Adipocyte (in vitro differentiated cells): Measurements from ENCODE around the gene KCMF1.
A peak's percentile ranks its signal among the peaks of the same experiment; 100 is the strongest.

Experiments
- DNase-seq: peaks from one replicate; pipeline ENCODE4 v3.0.0-alpha.2; 2015; ENCODE audit warnings: low read depth
- H3K27me3 ChIP-seq: replicated peaks from 2 replicates; pipeline ENCODE4 v1.7.0; 2013; ENCODE audit warnings: mild to moderate bottlenecking, low read length, moderate library complexity; ENCODE audit not compliant: control insufficient read depth, insufficient read depth
- H3K36me3 ChIP-seq: 2 replicates; pipeline ENCODE4 v1.7.0; 2013; ENCODE audit warnings: low read length, mild to moderate bottlenecking, moderate library complexity; ENCODE audit not compliant: control insufficient read depth, insufficient read depth, severe bottlenecking
- H3K4me1 ChIP-seq: 2 replicates; pipeline ENCODE4 v1.7.0; 2013; ENCODE audit warnings: mild to moderate bottlenecking, low read length, moderate library complexity; ENCODE audit not compliant: control insufficient read depth, insufficient read depth
- H3K4me3 ChIP-seq: 2 replicates; pipeline ENCODE4 v1.7.0; 2013; ENCODE audit warnings: mild to moderate bottlenecking, low read length, moderate library complexity
- H3K9ac ChIP-seq: 2 replicates; pipeline ENCODE4 v1.7.0; 2013; ENCODE audit warnings: mild to moderate bottlenecking, low read length, moderate library complexity
- H3K9me3 ChIP-seq: 2 replicates; pipeline ENCODE4 v1.7.0; 2013; ENCODE audit warnings: mild to moderate bottlenecking, low read length, moderate library complexity; ENCODE audit not compliant: control insufficient read depth

The KCMF1 gene

DNA sequence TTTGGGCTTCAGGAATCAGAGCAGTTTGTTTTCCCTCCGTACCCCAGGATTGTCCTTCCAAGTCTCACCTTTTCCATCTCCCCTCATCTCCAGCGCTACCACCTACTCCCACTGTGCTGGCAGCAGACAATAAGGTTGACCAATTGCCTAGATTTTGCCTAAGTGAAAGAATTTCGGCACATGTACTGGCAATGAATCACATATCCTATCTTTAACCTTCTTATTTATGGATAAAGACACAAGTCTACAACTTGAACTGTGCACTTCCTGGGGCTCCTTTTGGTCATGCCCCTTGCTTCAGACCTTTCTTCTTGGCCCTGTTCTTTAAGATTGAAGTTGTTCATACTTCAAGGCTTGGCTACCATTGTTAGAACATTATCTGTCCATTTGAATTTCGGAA, 71.4 kb downstream of the KCMF1 start:
- DNase-seq: no peak
- Histone ChIP-seq H3K9ac (no peak overlapping the region), H3K27me3 (no peaks in the 10 kb centered on the region), H3K4me3 (no peak overlapping the region), H3K4me1 (peaks cover 17% of the 10 kb centered on the region), H3K36me3 (peaks cover 79% of the 10 kb centered on the region), H3K9me3 (no peaks in the 10 kb centered on the region)

DNA sequence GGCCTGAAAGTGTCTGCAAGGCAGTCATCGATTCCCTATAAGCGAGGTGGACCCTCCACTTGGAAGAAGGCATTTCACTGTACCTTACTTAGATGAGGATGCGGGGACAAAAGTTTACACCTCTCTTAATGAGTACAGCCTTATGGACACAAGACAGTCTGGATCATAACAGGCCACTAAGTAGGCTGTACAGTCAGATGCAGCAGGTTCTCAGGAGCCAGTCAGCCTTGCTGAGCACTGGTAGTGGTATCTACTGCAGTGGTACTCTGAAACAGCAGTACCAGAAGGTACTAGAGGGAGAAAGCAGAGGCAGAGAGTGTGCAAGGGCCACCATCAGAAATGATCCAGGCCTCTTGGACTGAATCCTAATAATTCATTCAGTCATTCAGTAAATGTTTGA, 77.6 kb downstream of the KCMF1 start:
- peaks cover 82% of the 10 kb centered on the region for H3K36me3 ChIP-seq
- DNase-seq: no peak
- H3K4me1 ChIP-seq: peaks cover 3% of the 10 kb centered on the region
- no peak overlapping the region for H3K9ac ChIP-seq
- H3K9me3 ChIP-seq: no peaks in the 10 kb centered on the region
- H3K27me3 ChIP-seq: no peaks in the 10 kb centered on the region
- H3K4me3 ChIP-seq: no peak overlapping the region

DNA sequence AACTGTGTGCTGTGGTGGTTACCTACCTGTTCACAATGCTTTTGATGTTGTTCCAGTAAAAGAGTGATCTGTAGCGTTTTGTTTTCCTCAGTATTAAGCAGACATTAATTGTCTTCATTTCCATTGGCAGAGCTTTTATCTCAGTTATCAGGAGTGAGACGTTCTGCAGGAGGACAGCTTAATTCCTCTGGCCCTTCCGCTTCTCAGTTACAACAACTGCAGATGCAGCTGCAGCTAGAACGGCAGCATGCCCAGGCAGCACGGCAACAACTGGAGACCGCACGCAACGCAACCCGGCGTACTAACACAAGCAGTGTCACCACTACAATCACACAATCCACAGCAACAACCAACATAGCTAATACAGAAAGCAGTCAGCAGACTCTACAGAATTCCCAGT, 78.3 kb downstream of the KCMF1 start:
- Histone ChIP-seq H3K27me3 (no peaks in the 10 kb centered on the region), H3K9ac (no peak overlapping the region), H3K4me3 (no peak overlapping the region), H3K36me3 (peaks cover 77% of the 10 kb centered on the region), H3K9me3 (no peaks in the 10 kb centered on the region), H3K4me1 (peaks cover 9% of the 10 kb centered on the region)
- DNase-seq: no peak

DNA sequence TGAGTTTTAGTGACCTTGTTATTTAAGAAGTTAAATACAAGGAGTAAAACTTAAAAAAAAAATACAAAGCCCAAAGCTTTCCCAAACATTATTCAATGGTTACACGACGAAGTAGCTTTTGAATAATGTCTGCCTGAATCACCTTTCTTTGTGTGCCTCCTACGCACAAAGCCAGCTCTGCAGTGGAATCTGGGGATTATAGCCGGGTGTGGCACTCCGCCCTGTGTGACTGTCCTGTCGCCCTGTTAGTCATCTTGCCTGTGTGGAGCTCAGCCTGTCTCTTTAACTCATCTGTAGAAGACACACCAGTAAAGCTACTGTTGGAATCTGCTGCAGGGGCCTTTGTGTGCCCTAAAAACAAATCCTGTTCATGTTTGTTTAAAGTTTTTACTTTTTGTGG, 82.8 kb downstream of the KCMF1 start:
- H3K4me3 ChIP-seq: no peak overlapping the region
- peaks cover 51% of the 10 kb centered on the region for H3K36me3 ChIP-seq
- no peaks in the 10 kb centered on the region for H3K27me3 ChIP-seq
- H3K9ac ChIP-seq: no peak overlapping the region
- H3K9me3 ChIP-seq: no peaks in the 10 kb centered on the region
- peaks cover 31% of the 10 kb centered on the region for H3K4me1 ChIP-seq
- peak; percentile 64 for DNase-seq

DNA sequence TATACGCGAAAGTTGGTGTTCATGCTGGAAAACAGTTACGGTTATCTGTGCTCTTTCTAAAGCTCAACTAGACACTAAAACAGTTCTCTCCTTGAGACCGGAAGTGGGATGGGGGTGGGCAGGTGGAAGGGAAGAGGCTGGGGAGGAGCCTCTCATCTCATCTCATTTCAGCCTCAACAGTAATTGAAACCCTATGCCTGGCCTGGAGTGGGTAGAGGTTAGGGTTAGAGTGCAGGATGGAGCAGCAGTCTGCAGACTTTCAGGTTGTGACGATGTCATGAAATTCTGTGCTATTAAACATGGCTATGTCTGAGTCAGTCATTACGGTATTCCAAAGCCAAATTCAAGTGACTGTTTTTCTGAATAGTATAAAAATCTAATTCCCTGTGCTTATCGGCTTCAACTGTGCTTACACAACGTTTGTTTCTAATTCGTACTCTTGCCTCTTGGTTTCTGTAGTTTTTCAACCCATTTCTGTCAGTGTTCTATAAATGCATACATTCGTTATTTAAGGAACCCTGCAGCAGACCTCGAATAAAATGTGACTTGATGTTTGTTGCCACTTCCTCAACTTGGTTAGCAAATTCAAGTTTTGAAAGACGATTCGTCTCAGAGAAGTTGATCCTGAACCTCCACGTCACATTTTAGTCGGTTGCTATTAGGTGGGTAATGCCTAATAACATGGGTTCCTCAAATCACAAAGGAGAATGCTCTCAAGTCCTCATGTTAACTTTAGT, 86.4 kb downstream of the KCMF1 start:
- no peaks in the 10 kb centered on the region for H3K27me3 ChIP-seq
- no peaks in the 10 kb centered on the region for H3K9me3 ChIP-seq
- H3K4me3 ChIP-seq: no peak overlapping the region
- peaks cover 22% of the 10 kb centered on the region for H3K36me3 ChIP-seq
- H3K9ac ChIP-seq: no peak overlapping the region
- no peak for DNase-seq
- peaks cover 32% of the 10 kb centered on the region for H3K4me1 ChIP-seq

DNA sequence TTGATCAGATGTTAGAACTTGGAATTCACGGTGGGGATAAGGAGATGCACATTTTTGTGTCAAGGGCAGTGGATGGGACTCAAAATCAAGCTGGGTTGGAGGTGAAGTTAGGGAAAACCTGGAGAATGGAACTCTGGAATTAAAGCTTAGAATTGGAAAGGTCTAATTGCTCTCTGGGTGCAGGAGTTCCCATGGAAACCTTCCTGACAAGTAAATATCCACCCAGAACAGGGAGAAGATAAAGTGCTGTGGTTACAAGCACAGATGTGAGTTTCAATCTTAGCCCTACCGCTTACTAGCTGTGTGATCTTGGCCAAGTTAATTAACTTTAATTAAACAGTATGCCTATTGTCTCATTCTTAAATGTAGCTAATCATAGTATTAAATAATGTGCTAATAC, 90.9 kb downstream of the KCMF1 start:
- Histone ChIP-seq H3K9me3 (no peaks in the 10 kb centered on the region), H3K4me3 (no peak overlapping the region), H3K27me3 (no peaks in the 10 kb centered on the region), H3K4me1 (peaks cover 25% of the 10 kb centered on the region), H3K36me3 (no peaks in the 10 kb centered on the region), H3K9ac (no peak overlapping the region)
- no peak for DNase-seq

DNA sequence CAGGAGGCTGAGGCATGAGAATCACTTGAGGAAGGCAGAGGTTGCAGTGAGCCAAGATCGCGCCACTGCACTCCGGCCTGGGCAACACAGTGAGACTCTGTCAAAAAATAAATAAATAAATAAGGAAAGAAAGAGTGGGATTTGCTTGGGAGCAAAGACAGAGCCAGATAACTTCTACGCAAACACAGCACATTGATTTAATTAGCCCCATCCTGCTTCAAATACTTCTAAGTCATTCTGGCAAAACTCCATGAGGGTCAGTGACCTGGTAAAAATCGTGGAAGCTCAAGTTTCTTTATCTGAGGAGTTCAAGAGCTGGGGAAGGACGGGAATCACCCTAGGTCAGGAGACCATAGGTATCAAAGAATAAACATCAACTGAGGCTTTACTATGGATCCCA, 91.6 kb downstream of the KCMF1 start:
- Histone ChIP-seq H3K4me1 (peaks cover 25% of the 10 kb centered on the region), H3K36me3 (no peaks in the 10 kb centered on the region), H3K9me3 (no peaks in the 10 kb centered on the region), H3K9ac (no peak overlapping the region), H3K27me3 (no peaks in the 10 kb centered on the region), H3K4me3 (no peak overlapping the region)
- no peak for DNase-seq

DNA sequence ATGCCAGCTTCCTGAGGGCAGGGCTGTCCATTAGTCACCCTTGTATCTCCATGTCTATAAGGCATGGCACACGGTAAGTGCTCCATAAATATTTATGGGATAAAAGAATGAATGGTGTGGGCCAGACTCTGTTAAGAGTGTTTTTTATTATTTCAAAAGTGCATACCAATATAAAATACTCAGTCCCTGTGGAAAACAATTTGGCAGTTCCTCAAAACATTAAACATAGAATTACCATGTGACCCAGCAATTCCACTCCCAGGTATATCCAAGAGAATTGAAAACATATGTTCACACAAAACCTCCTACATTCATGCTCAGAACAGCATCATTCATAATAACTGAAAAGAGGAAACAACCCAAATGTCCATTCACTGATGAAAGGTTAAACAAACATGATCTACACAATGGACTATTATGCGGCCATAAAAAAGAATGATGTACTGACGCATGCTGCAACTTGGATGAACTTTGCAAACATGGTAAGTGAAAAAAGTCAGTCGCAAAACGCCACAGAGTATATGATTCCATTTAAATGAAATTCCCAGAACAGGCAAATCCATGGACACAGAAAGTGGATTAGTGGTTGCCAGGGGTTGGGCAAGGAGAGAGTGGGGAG, 93.1 kb downstream of the KCMF1 start:
- Histone ChIP-seq H3K36me3 (no peaks in the 10 kb centered on the region), H3K9ac (no peak overlapping the region), H3K27me3 (no peaks in the 10 kb centered on the region), H3K9me3 (no peaks in the 10 kb centered on the region), H3K4me1 (peaks cover 12% of the 10 kb centered on the region), H3K4me3 (no peak overlapping the region)
- no peak for DNase-seq

DNA sequence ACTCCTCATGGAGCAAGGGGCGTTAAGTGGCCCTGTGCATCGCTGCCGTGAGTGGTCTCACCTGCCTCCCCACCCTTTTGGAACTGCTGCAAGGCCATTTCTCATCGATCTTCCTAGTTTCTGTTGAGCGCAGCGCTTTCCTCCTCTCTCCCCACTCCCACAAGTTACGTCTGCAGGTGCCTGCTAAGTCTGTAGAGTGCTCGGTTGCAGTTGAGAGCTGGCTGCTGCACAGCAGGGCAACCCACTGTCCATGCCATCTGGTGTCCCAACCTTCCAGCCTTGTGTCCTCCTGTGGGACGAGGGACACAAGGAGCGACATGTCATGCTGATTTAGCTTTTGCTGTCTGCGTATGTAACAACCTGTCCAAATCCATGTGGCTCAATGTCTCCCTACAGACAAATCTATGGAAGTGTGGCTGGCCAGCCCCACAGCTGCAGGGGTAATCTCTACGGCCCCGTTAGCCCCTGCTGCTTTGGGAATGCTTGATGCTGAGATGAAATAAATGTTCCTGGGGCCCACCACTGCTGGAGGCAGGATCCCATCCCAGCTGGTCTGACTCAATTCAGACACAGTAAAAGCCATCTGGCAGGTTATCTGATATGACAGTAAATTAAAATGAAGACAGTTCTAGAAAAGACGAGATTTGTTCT, 94.1 kb downstream of the KCMF1 start:
- H3K4me3 ChIP-seq: no peak overlapping the region
- no peak overlapping the region for H3K9ac ChIP-seq
- H3K36me3 ChIP-seq: no peaks in the 10 kb centered on the region
- H3K4me1 ChIP-seq: peaks cover 12% of the 10 kb centered on the region
- no peaks in the 10 kb centered on the region for H3K9me3 ChIP-seq
- no peaks in the 10 kb centered on the region for H3K27me3 ChIP-seq
- no peak for DNase-seq

DNA sequence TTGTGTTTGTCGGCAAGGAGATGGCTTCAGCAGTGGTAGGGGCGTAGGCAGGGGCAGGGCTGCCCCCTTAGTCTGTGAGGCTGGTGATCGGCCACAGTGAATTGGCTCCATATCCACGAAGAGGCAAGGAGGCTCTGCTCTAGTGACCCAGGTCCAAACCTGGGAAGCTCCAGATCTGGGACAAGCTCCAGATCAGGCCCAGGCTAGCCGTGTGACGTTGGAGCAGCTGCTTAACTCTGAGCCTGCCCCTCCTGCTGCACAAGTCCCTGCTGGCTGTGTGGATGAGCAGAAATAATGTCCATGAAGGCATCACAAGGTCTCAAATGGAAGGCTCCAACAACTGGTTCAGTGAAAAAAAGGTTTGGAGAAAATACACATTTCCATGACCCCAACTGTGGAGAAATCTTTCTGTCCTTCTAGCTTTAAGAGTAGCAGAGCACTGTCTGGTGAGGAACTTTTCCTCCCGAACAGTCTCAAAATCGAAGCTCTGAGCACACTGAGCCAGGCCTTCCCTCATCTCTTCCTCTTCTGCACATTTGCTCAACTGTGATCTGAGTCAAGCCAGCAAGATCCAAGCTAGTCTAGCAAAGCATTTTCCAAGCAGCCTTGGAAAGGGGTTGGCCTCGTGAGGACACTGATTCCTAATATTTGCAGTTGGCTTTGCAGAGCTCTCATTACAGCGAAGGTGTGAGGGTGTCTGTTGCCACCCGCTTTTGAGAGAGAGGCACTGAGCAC, 95.2 kb downstream of the KCMF1 start:
- peaks cover 12% of the 10 kb centered on the region for H3K4me1 ChIP-seq
- peak overlapping the region; percentile 11 for H3K9ac ChIP-seq
- H3K4me3 ChIP-seq: peak overlapping the region; percentile 74
- no peaks in the 10 kb centered on the region for H3K27me3 ChIP-seq
- H3K9me3 ChIP-seq: no peaks in the 10 kb centered on the region
- H3K36me3 ChIP-seq: no peaks in the 10 kb centered on the region
- no peak for DNase-seq

DNA sequence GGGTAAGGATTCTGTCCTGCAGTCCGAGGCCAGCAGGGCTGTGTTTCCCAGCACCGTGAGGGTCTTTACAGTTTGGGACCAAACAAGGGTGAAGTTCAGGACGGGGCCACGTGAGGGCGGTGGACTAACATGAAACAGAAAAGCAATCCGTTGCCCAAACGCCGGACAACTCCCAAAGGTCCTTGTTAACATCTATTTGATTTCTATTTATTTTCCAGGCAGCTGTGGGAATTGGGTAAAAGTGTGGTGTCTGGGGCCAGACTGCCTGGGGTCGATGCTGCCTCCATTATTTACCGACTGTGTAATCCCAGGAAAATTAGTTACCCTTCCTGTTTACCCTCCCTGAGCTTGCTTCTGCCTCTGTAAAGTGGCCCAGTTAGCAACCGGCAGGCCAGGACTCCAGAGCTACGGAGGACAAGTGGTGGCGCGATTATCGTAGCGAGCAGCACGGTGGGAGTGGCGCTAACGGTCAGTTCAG, 96.0 kb downstream of the KCMF1 start:
- Histone ChIP-seq H3K9me3 (no peaks in the 10 kb centered on the region), H3K4me3 (peak overlapping the region; percentile 74), H3K9ac (peak overlapping the region; percentile 46), H3K27me3 (no peaks in the 10 kb centered on the region), H3K4me1 (peaks cover 12% of the 10 kb centered on the region), H3K36me3 (no peaks in the 10 kb centered on the region)
- peak; percentile 94 for DNase-seq
